K562 treated with DMSO at 1 percent for 4 hours (cell line): ENCODE measurements around the gene BPIFA1. TPM values are rescaled to one million over a fixed set of nuclear protein-coding genes. Genes with fewer than 3 reads are reported as not detected.

Experiments
- total RNA-seq: library from RNA; unstranded; fragments of 300-600 nt; gene quantifications from 2 replicates; pipeline ENCODE4 v1.2.3, GENCODE V29; 2022; ENCODE audit not compliant: insufficient read depth

The BPIFA1 gene
- total RNA-seq = not detected in 2 replicates

GRCh38 chr20:33235696-33236095 is at the start of gene BPIFA1:
Gene BPIFA1 (plus strand): TSS chr20:33235996. CDS start chr20:33237712, 1,716 bp downstream.

GRCh38 chr20:33217052-33217451 is 18.7 kb upstream of the BPIFA1 start, which contains the start of gene BPIFA3:
Gene BPIFA3 (plus strand): TSS chr20:33217352. CDS start chr20:33217537, 185 bp downstream.

GRCh38 chr20:33282991-33283555 is 47.3 kb downstream of the BPIFA1 start, which contains the start of gene BPIFB1:
Gene BPIFB1 (plus strand): TSS chr20:33283214. CDS start chr20:33286074, 2,860 bp downstream.

Other genes with a start within 250 kb of the BPIFA1 start
- gene SUN5, start 231.6 kb upstream of the BPIFA1 start, total RNA-seq = not detected in 2 replicates
- gene BPIFB2, start 228.3 kb upstream of the BPIFA1 start, total RNA-seq = not detected in 2 replicates
- not detected in 2 replicates for gene BPIFB6, start 204.3 kb upstream of the BPIFA1 start, total RNA-seq
- gene BPIFB3, start 182.1 kb upstream of the BPIFA1 start, total RNA-seq = not detected in 2 replicates
- gene BPIFB4, start 156.4 kb upstream of the BPIFA1 start, total RNA-seq = not detected in 2 replicates
- not detected in 2 replicates for gene BPIFA2, start 67.8 kb upstream of the BPIFA1 start, total RNA-seq
- not detected in 2 replicates for gene BPIFA3, start 18.6 kb upstream of the BPIFA1 start, total RNA-seq
- gene BPIFB1, start 47.2 kb downstream of the BPIFA1 start, total RNA-seq = not detected in 2 replicates
- gene CDK5RAP1, start 165.5 kb downstream of the BPIFA1 start, total RNA-seq = 29.7 and 35.2 TPM in 2 replicates
- gene SNTA1, start 207.8 kb downstream of the BPIFA1 start, total RNA-seq = 9.4 and 13.7 TPM in 2 replicates